BJ (cell line): ENCODE results near the gene CILP. TPM values are rescaled to one million over a fixed set of nuclear protein-coding genes. Genes with fewer than 3 reads are reported as not detected.
"Not testable (repeated sequence)": the region's sequence is repeated elsewhere in the genome, so short reads cannot be mapped to it uniquely, and the experiment has no call there.

ENCODE experiments used
- CTCF ChIA-PET: fragments of 350-600 bp; formaldehyde crosslinking; extraction: SDS; loops from one replicate; lab custom pipeline; 2021; ENCODE audit warnings: antibody characterized with exemption, inconsistent platforms; lab: Yijun Ruan, JAX
- POLR2A ChIA-PET: fragments of 300-600 bp; sonication (Branson Sonifier 250); formaldehyde crosslinking; extraction: SDS; loops from one replicate; lab custom pipeline; 2021; ENCODE audit warnings: antibody characterized with exemption; lab: Charles Lee
- DNase-seq: peaks from one replicate; pipeline ENCODE4 v3.0.0-alpha.2; 2011; ENCODE audit warnings: low read depth
- H3K27me3 ChIP-seq: 2 replicates; pipeline ENCODE4 v1.6.0; 2011; ENCODE audit warnings: low read length; ENCODE audit not compliant: control insufficient read depth, insufficient read depth
- H3K36me3 ChIP-seq: 2 replicates; pipeline ENCODE4 v1.5.1; 2011; ENCODE audit warnings: low read length; ENCODE audit not compliant: control insufficient read depth, insufficient read depth
- H3K4me3 ChIP-seq: 2 replicates; pipeline ENCODE4 v1.5.1; 2011; ENCODE audit warnings: low read depth, mild to moderate bottlenecking, control low read depth, low read length
- CTCF ChIP-seq: IDR thresholded peaks from 2 replicates; pipeline ENCODE4 v1.5.1; 2011; ENCODE audit warnings: low read depth, mild to moderate bottlenecking, control low read depth, inconsistent platforms, low read length, moderate library complexity; ENCODE audit not compliant: insufficient read depth
- polyA plus RNA-seq: library from polyadenylated mRNA; depleted of rRNA; stranded (reverse); fragments of >200 nt; gene quantifications from 2 replicates; pipeline ENCODE4 v1.2.3, GENCODE V29; 2011

Gene CILP
- polyA plus RNA-seq, 1 experiment, result 0.09 TPM

- no peak for TF ChIP-seq CTCF
- POLR2A ChIA-PET, result no interaction called here
Observed at GRCh38 chr15:65246939-65247338, 35.7 kb upstream of the CILP start.

GRCh38 chr15:65246026-65246714 lies 34.9 kb upstream of the CILP start:
- ChIA-PET POLR2A (interaction anchor here (1.1 kb wide), 1 partner anchor 61 kb away, joined by 4 read pairs; the partner anchor contains the start of gene CLPX), CTCF (interaction anchor here (0.6 to 2.3 kb wide), 3 partner anchors 14 to 206 kb away, joined by 3 to 8 read pairs (median 5); no protein-coding TSS in a partner anchor)
- Histone ChIP-seq H3K27me3 (no peaks in the 10 kb centered on the region), H3K4me3 (no peak overlapping the region), H3K36me3 (no peaks in the 10 kb centered on the region; the same call in 1 of the 2 replicates)
- TF ChIP-seq CTCF, result no peak
- no peak for DNase-seq

More at GRCh38 chr15:65246939-65247338, 35.7 kb upstream of the CILP start:
- DNase-seq, result no peak
- CTCF ChIA-PET, result interaction anchor here (1.1 to 2.3 kb wide), 2 partner anchors 15 to 24 kb away, joined by 3 to 8 read pairs; no protein-coding TSS in a partner anchor
- Histone ChIP-seq H3K36me3 (no peaks in the 10 kb centered on the region; the same call in 1 of the 2 replicates), H3K4me3 (no peak overlapping the region), H3K27me3 (no peaks in the 10 kb centered on the region)

- TF ChIP-seq CTCF, result no peak
- Histone ChIP-seq H3K36me3 (no peaks in the 10 kb centered on the region; the same call in 1 of the 2 replicates), H3K27me3 (no peaks in the 10 kb centered on the region), H3K4me3 (no peak overlapping the region)
- POLR2A ChIA-PET, result interaction anchor here (0.6 to 1.1 kb wide), 2 partner anchors 60 to 111 kb away, joined by 3 to 4 read pairs; partner anchors contain the start of gene CLPX
- CTCF ChIA-PET, result interaction anchor here (0.6 kb wide), 1 partner anchor 207 kb away, joined by 5 read pairs; no protein-coding TSS in a partner anchor
- no peak for DNase-seq
Observed at GRCh38 chr15:65245096-65245856, 34.0 kb upstream of the CILP start.

GRCh38 chr15:65244638-65245037 lies 33.4 kb upstream of the CILP start:
- DNase-seq, result no peak
- Histone ChIP-seq H3K36me3 (no peaks in the 10 kb centered on the region; the same call in 1 of the 2 replicates), H3K4me3 (no peak overlapping the region), H3K27me3 (no peaks in the 10 kb centered on the region)
- ChIA-PET CTCF (no interaction called here), POLR2A (no interaction called here)
- no peak for TF ChIP-seq CTCF

GRCh38 chr15:65236443-65236842 lies 25.2 kb upstream of the CILP start:
- H3K36me3 ChIP-seq, H3K27me3 ChIP-seq, DNase-seq, POLR2A ChIA-PET, H3K4me3 ChIP-seq: not testable (repeated sequence)
- CTCF ChIA-PET, result interaction anchor here (1.1 to 2.2 kb wide), 3 partner anchors 12 to 35 kb away, joined by 3 to 4 read pairs (median 3); no protein-coding TSS in a partner anchor
